Measurements from ENCODE around the gene AMHR2. TPM values are rescaled to one million over a fixed set of nuclear protein-coding genes. Genes with fewer than 3 reads are reported as not detected.

Gene AMHR2
- total and polyA plus RNA-seq, 9 of the 15 experiments (the other 6 are each of a cell fraction or from before 2014, with no cell fraction given), result 8.9 to 49.7 (median 19.3) TPM

DNA sequence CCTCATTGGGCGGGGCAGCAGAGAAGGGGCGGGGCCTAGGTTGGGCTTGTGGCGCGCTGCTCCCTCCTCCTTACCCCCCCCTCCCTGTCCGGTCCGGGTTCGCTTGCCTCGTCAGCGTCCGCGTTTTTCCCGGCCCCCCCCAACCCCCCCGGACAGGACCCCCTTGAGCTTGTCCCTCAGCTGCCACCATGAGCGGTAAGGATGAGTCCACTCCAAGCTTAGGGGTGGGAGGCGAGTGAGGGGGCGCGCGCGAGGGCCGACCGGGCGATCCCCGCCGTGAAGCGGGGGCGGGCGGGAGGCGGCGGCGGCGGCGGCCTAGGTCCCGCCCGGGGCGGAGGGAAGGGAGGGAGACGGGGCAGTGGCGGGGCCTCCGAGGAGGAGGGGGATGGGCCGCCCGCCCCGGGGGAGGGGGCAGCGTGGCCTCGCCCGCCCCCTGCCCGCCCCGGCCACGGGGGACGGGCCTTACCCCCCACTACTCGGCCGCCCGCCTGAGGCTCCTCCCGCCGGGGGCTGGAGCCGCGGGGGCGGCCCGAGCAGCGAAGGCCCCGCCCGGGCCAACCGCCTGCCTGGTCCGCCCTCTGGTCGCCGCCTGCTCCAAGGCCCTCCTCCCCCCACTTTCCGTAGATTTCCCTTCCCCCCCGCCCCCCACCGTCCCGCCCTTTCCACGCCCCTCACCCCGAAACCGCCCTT lies 43.4 kb upstream of the AMHR2 start, which contains the start of gene SP1:
Gene SP1 (plus strand): TSS at position 73 of the 690 bp plus-strand sequence. CDS start 116 bp downstream, at position 189.
- Histone ChIP-seq H3K4me3 (peak within 1 kb of the TSS; percentile 62), H3K9me1 (ENCODE audit: control insufficient read depth, insufficient read depth, low read length) (no peaks in the 10 kb centered on the region), H2AFZ (ENCODE audit: low read depth, low read length) (peak within 1 kb of the TSS; percentile 57), H4K20me1 (replicated peaks; ENCODE audit: control insufficient read depth, insufficient read depth, low read length) (no peaks in the 10 kb centered on the region), H3K9me3 (replicated peaks; ENCODE audit: control insufficient read depth, insufficient read depth, low read depth, low read length) (no peaks in the 10 kb centered on the region), H3K9ac (ENCODE audit: insufficient read depth in 1 of 2, low read depth in 2 of 2, low read length in 2 of 2) (peak within 1 kb of the TSS; percentile 88 to 92), H3K79me2 (ENCODE audit: control insufficient read depth, insufficient read depth, low read length) (peaks cover 43% of the 10 kb centered on the region), H3K4me2 (ENCODE audit: insufficient read depth, low read length) (peak within 1 kb of the TSS; percentile 87), H3K27me3 (ENCODE audit: control insufficient read depth in 2 of 2, insufficient read depth in 2 of 2, low read length in 2 of 2) (no peaks in the 10 kb centered on the region), H3K4me1 (replicated peaks in 1 of 2; ENCODE audit: control insufficient read depth in 2 of 2, insufficient read depth in 2 of 2, low read length in 2 of 2) (peaks cover 33 to 38% of the 10 kb centered on the region in 2 experiments), H3K36me3 (ENCODE audit: control insufficient read depth, insufficient read depth, low read length) (peaks cover 37% of the 10 kb centered on the region), H3K27ac (ENCODE audit: extremely low read depth, low read depth, low read length) (peak within 1 kb of the TSS; percentile 94)
- 0% methylated on average over 2 of the region's 71 CpGs for WGBS (ENCODE audit: insufficient coverage, low coverage, missing lambda C conversion rate)
- ChIA-PET CTCF (ENCODE audit: low intra/inter-chr PET ratio) (interaction anchor here (3.5 kb wide), 1 partner anchor 27 kb away, joined by 20 read pairs; no protein-coding TSS in a partner anchor), POLR2A (interaction anchor here (0.8 to 2.2 kb wide), 14 partner anchors 9 to 121 kb away, joined by 3 to 15 read pairs (median 5); partner anchors contain the start of genes AAAS, ESPL1 and TARBP2)
- FAIRE-seq (no peak), DNase-seq (ENCODE audit: extremely low read depth in 1 of 4, low spot score in 3 of 4) (peak; percentile 91 to 94 (median 93)), ATAC-seq (peak; percentile 80)
- no TSS peak for BruUV-seq (replicated peaks)
- intact Hi-C loops (cut with micrococcal nuclease) (loop anchor here (1.0 to 2.0 kb wide), 2 partner anchors 14 to 41 kb away; no protein-coding TSS in a partner anchor), in situ Hi-C loops (cut with MboI) (no loop called here)
- no peak for TF ChIP-seq ZNF57 (CRISPR knock-in tag; IDR thresholded peaks at IDR 0.05)
- no peak for TF ChIP-seq ELF2 (CRISPR knock-in tag; IDR thresholded peaks at IDR 0.05)
- TF ChIP-seq, protein P1, sequence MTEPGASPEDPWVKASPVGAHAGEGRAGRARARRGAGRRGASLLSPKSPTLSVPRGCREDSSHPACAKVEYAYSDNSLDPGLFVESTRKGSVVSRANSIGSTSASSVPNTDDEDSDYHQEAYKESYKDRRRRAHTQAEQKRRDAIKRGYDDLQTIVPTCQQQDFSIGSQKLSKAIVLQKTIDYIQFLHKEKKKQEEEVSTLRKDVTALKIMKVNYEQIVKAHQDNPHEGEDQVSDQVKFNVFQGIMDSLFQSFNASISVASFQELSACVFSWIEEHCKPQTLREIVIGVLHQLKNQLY (CRISPR knock-in tag; conservative IDR thresholded peaks at IDR 0.05), result no peak
- no peak for TF ChIP-seq DPF2 (IDR thresholded peaks at IDR 0.05)
- TF ChIP-seq PHB (CRISPR knock-in tag; IDR thresholded peaks at IDR 0.05), result no peak
- TF ChIP-seq, protein P2, sequence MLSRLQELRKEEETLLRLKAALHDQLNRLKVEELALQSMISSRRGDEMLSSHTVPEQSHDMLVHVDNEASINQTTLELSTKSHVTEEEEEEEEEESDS (CRISPR knock-in tag; IDR thresholded peaks at IDR 0.05), result no peak
- TF ChIP-seq PTBP1 (IDR thresholded peaks at IDR 0.05; ENCODE audit: low read depth, low read length), result no peak
- TF ChIP-seq TCF7L2 (IDR thresholded peaks at IDR 0.05; ENCODE audit: low read depth, low read length), result peak; percentile 73
- TF ChIP-seq JUND (IDR thresholded peaks at IDR 0.05; ENCODE audit: borderline replicate concordance, low read depth, low read length), result no peak
- TF ChIP-seq JUND (tag; IDR thresholded peaks at IDR 0.05; ENCODE audit: borderline replicate concordance, low read depth, low read length), result peak; percentile 10; the same call in 1 of the 3 replicates
- TF ChIP-seq ZNF436 (CRISPR knock-in tag; IDR thresholded peaks at IDR 0.05), result no peak
- TF ChIP-seq HMGN3 (IDR thresholded peaks at IDR 0.05; ENCODE audit: borderline replicate concordance, extremely low read depth, insufficient read length, low read depth, low read length), result peak; percentile 81
- TF ChIP-seq, protein P3, sequence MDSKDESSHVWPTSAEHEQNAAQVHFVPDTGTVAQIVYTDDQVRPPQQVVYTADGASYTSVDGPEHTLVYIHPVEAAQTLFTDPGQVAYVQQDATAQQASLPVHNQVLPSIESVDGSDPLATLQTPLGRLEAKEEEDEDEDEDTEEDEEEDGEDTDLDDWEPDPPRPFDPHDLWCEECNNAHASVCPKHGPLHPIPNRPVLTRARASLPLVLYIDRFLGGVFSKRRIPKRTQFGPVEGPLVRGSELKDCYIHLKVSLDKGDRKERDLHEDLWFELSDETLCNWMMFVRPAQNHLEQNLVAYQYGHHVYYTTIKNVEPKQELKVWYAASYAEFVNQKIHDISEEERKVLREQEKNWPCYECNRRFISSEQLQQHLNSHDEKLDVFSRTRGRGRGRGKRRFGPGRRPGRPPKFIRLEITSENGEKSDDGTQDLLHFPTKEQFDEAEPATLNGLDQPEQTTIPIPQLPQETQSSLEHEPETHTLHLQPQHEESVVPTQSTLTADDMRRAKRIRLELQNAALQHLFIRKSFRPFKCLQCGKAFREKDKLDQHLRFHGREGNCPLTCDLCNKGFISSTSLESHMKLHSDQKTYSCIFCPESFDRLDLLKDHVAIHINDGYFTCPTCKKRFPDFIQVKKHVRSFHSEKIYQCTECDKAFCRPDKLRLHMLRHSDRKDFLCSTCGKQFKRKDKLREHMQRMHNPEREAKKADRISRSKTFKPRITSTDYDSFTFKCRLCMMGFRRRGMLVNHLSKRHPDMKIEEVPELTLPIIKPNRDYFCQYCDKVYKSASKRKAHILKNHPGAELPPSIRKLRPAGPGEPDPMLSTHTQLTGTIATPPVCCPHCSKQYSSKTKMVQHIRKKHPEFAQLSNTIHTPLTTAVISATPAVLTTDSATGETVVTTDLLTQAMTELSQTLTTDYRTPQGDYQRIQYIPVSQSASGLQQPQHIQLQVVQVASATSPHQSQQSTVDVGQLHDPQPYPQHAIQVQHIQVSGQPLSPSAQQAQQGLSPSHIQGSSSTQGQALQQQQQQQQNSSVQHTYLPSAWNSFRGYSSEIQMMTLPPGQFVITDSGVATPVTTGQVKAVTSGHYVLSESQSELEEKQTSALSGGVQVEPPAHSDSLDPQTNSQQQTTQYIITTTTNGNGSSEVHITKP (IDR thresholded peaks at IDR 0.05; ENCODE audit: partially characterized antibody), result peak; percentile 94
- TF ChIP-seq, protein P4, sequence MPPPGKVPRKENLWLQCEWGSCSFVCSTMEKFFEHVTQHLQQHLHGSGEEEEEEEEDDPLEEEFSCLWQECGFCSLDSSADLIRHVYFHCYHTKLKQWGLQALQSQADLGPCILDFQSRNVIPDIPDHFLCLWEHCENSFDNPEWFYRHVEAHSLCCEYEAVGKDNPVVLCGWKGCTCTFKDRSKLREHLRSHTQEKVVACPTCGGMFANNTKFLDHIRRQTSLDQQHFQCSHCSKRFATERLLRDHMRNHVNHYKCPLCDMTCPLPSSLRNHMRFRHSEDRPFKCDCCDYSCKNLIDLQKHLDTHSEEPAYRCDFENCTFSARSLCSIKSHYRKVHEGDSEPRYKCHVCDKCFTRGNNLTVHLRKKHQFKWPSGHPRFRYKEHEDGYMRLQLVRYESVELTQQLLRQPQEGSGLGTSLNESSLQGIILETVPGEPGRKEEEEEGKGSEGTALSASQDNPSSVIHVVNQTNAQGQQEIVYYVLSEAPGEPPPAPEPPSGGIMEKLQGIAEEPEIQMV (tag; conservative IDR thresholded peaks at IDR 0.05; ENCODE audit: low read depth), result peak; percentile 88

Data from K562 (cell line).